Neural progenitor cell (in vitro differentiated cells): ENCODE results near the gene RASSF3. TPM values are rescaled to one million over a fixed set of nuclear protein-coding genes. Genes with fewer than 3 reads are reported as not detected.

Source experiments
- DNase-seq: peaks from one replicate; pipeline ENCODE4 v3.0.0-alpha.2; 2016; ENCODE audit warnings: low spot score
- H2AFZ ChIP-seq: fragments of 200-600 bp; sonication (generic); replicated peaks from 2 replicates; pipeline ENCODE4 v1.6.1; 2016; ENCODE audit warnings: antibody characterized with exemption
- H3F3A ChIP-seq: fragments of 200-600 bp; sonication (generic); 2 replicates; pipeline ENCODE4 v1.6.1; 2016; ENCODE audit warnings: antibody characterized with exemption, low read depth
- H3K27ac ChIP-seq: fragments of 200-600 bp; sonication (generic); 2 replicates; pipeline ENCODE4 v1.5.1; 2016; ENCODE audit warnings: mild to moderate bottlenecking
- H3K27me3 ChIP-seq: fragments of 200-600 bp; sonication (generic); 2 replicates; pipeline ENCODE4 v1.6.1; 2016; ENCODE audit warnings: mild to moderate bottlenecking, moderate library complexity
- H3K36me3 ChIP-seq: fragments of 200-600 bp; sonication (generic); 2 replicates; pipeline ENCODE4 v1.5.1; 2016
- H3K4me1 ChIP-seq: fragments of 200-600 bp; sonication (generic); 2 replicates; pipeline ENCODE4 v1.6.1; 2016; ENCODE audit warnings: mixed run types
- H3K4me2 ChIP-seq: fragments of 200-600 bp; sonication (generic); 2 replicates; pipeline ENCODE4 v1.6.1; 2016
- H3K4me3 ChIP-seq: fragments of 200-600 bp; sonication (generic); 2 replicates; pipeline ENCODE4 v1.5.1; 2016
- H3K79me2 ChIP-seq: fragments of 200-600 bp; sonication (generic); 2 replicates; pipeline ENCODE4 v1.6.1; 2016; ENCODE audit warnings: low read depth
- H3K9ac ChIP-seq: fragments of 200-600 bp; sonication (generic); 2 replicates; pipeline ENCODE4 v1.6.1; 2016
- H3K9me3 ChIP-seq: fragments of 200-600 bp; sonication (generic); 2 replicates; pipeline ENCODE4 v1.5.1; 2016; ENCODE audit warnings: low read depth
- H4K20me1 ChIP-seq: fragments of 200-600 bp; sonication (generic); 2 replicates; pipeline ENCODE4 v1.6.1; 2016; ENCODE audit warnings: low read depth
- H3K27ac Mint-ChIP-seq: 3 replicates; pipeline ENCODE4 v1.8.0; 2021; ENCODE audit warnings: mixed read lengths
- H3K27me3 Mint-ChIP-seq: 2 replicates; pipeline ENCODE4 v1.8.0; 2022; ENCODE audit warnings: low read depth, mild to moderate bottlenecking, inconsistent platforms, moderate library complexity, mixed read lengths; ENCODE audit not compliant: insufficient read depth
- H3K36me3 Mint-ChIP-seq: 3 replicates; pipeline ENCODE4 v1.8.0; 2021; ENCODE audit warnings: mixed read lengths
- H3K4me1 Mint-ChIP-seq: 3 replicates; pipeline ENCODE4 v1.8.0; 2021; ENCODE audit warnings: mixed read lengths
- H3K4me3 Mint-ChIP-seq: 3 replicates; pipeline ENCODE4 v1.8.0; 2021; ENCODE audit warnings: mild to moderate bottlenecking, moderate library complexity, mixed read lengths
- H3K9me3 Mint-ChIP-seq: 3 replicates; pipeline ENCODE4 v1.8.0; 2020; ENCODE audit warnings: mixed read lengths
- EZH2 ChIP-seq: fragments of 200-600 bp; sonication (generic); IDR thresholded peaks from 2 replicates; pipeline ENCODE4 v1.6.1; 2017; ENCODE audit warnings: antibody characterized with exemption, mild to moderate bottlenecking, moderate library complexity
- EZH2phosphoT487 ChIP-seq: fragments of 200-600 bp; sonication (generic); IDR thresholded peaks from 2 replicates; pipeline ENCODE4 v1.6.1; 2017; ENCODE audit warnings: antibody characterized with exemption
- total RNA-seq: library from RNA; depleted of rRNA; stranded (reverse); fragments of >200 nt; gene quantifications from 2 replicates; pipeline ENCODE4 v1.2.3, GENCODE V29; 2015; ENCODE audit warnings: low replicate concordance
- TF ChIP-seq, protein P1 (sequence below): fragments of 200-600 bp; sonication (generic); IDR thresholded peaks from 2 replicates; pipeline ENCODE4 v1.5.1; 2017; ENCODE audit warnings: antibody characterized with exemption, mild to moderate bottlenecking

The RASSF3 gene
- total RNA-seq, 1 donor from 2014 or later, result 14.5 TPM

DNA sequence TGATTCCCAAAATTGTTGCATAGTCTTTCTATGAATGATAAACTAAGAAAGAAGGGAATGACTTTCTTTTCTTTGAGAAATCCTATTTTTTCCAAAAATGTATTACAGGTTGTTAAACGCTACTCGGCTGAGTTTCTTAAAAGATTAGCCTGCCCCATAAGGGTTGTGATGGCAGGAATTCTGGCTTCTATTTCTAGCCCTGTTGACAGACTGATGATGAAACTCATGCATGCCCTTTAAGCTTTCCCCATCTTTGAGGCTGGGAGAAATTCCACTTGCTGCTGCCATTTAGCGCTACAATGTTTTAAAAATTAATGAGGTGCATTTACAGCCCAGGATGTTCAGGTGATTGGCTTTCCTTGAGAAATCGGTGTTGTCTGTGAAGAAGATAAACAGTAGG lies 33.2 kb upstream of the RASSF3 start:
- Histone ChIP-seq H3K27ac (no peak overlapping the region), H3K79me2 (no peaks in the 10 kb centered on the region), H4K20me1 (no peaks in the 10 kb centered on the region), H3K36me3 (no peaks in the 10 kb centered on the region), H3K4me3 (no peak overlapping the region), H3K4me1 (no peaks in the 10 kb centered on the region), H3F3A (no peaks in the 10 kb centered on the region), H3K27me3 (no peaks in the 10 kb centered on the region), H3K9me3 (no peaks in the 10 kb centered on the region), H3K9ac (no peak overlapping the region), H2AFZ (no peak overlapping the region), H3K4me2 (no peak overlapping the region)
- Mint-ChIP-seq H3K27me3 (peaks cover 5% of the 10 kb centered on the region), H3K36me3 (no peaks in the 10 kb centered on the region), H3K4me3 (no peak overlapping the region), H3K4me1 (peaks cover 1% of the 10 kb centered on the region), H3K27ac (no peak overlapping the region), H3K9me3 (peaks cover 20% of the 10 kb centered on the region)
- no peak for TF ChIP-seq EZH2phosphoT487
- TF ChIP-seq, protein P1, sequence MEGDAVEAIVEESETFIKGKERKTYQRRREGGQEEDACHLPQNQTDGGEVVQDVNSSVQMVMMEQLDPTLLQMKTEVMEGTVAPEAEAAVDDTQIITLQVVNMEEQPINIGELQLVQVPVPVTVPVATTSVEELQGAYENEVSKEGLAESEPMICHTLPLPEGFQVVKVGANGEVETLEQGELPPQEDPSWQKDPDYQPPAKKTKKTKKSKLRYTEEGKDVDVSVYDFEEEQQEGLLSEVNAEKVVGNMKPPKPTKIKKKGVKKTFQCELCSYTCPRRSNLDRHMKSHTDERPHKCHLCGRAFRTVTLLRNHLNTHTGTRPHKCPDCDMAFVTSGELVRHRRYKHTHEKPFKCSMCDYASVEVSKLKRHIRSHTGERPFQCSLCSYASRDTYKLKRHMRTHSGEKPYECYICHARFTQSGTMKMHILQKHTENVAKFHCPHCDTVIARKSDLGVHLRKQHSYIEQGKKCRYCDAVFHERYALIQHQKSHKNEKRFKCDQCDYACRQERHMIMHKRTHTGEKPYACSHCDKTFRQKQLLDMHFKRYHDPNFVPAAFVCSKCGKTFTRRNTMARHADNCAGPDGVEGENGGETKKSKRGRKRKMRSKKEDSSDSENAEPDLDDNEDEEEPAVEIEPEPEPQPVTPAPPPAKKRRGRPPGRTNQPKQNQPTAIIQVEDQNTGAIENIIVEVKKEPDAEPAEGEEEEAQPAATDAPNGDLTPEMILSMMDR, result no peak
- no peak for TF ChIP-seq EZH2
- DNase-seq, result no peak

DNA sequence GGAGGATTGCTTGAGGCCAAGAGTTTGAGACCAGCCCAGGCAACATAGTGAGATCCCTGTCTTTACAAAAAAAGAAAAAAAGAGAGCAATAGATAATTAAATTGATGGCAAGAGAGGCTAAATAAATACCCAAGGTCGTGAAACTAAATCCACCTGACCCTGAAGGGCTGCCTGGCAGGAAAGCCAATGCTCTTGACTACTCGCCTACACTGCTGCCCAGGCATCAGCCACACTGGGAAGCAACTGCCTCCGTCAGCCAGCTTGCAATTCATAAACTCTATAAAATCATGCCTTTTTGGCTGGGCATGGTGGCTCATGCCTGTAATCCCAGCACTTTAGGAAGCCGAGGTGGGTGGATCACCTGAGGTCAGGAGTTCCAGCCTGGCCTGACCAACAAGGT lies 31.7 kb upstream of the RASSF3 start:
- Histone ChIP-seq H3F3A (no peaks in the 10 kb centered on the region), H3K9ac (no peak overlapping the region), H3K36me3 (no peaks in the 10 kb centered on the region), H3K4me1 (peaks cover 11% of the 10 kb centered on the region), H3K9me3 (no peaks in the 10 kb centered on the region), H3K27ac (no peak overlapping the region), H2AFZ (no peak overlapping the region), H3K4me3 (no peak overlapping the region), H3K27me3 (no peaks in the 10 kb centered on the region), H4K20me1 (no peaks in the 10 kb centered on the region), H3K4me2 (no peak overlapping the region), H3K79me2 (no peaks in the 10 kb centered on the region)
- Mint-ChIP-seq H3K9me3 (peaks cover 15% of the 10 kb centered on the region), H3K4me3 (peak overlapping the region; percentile 48), H3K27me3 (peaks cover 5% of the 10 kb centered on the region), H3K4me1 (peaks cover 16% of the 10 kb centered on the region), H3K36me3 (no peaks in the 10 kb centered on the region), H3K27ac (peak overlapping the region; percentile 29)
- no peak for DNase-seq
- TF ChIP-seq, protein P1, result no peak
- TF ChIP-seq EZH2phosphoT487, result no peak
- no peak for TF ChIP-seq EZH2

DNA sequence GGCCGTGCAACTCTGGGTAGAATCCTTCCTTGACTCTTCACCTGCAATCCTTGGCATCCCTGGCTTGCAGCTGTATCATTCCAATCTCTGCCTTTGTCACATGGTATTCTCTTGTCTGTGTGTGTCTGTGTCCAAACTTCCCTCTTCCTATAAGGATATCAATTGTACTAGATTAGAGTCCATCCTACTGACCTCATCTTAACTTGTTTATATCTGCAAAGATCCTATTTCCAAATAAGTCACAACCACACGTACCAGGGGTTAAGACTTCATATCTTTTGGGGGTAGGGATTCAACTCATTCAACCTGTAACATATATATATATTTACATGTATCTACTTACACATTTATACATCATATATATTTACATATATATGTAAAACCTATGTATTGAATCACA lies 29.6 kb upstream of the RASSF3 start:
- Mint-ChIP-seq H3K9me3 (no peaks in the 10 kb centered on the region), H3K27me3 (peaks cover 5% of the 10 kb centered on the region), H3K36me3 (no peaks in the 10 kb centered on the region), H3K27ac (no peak overlapping the region), H3K4me1 (peaks cover 29% of the 10 kb centered on the region), H3K4me3 (no peak overlapping the region)
- TF ChIP-seq EZH2 (no peak), EZH2phosphoT487 (no peak)
- TF ChIP-seq, protein P1, result no peak
- H3K27ac ChIP-seq, result no peak overlapping the region
- H2AFZ ChIP-seq, result no peak overlapping the region
- no peaks in the 10 kb centered on the region for H3K9me3 ChIP-seq
- no peak overlapping the region for H3K9ac ChIP-seq
- H3K79me2 ChIP-seq, result no peaks in the 10 kb centered on the region
- H3F3A ChIP-seq, result no peaks in the 10 kb centered on the region
- no peaks in the 10 kb centered on the region for H4K20me1 ChIP-seq
- no peak overlapping the region for H3K4me3 ChIP-seq
- peaks cover 13% of the 10 kb centered on the region for H3K4me1 ChIP-seq
- no peaks in the 10 kb centered on the region for H3K27me3 ChIP-seq
- DNase-seq, result no peak
- no peaks in the 10 kb centered on the region for H3K36me3 ChIP-seq
- no peak overlapping the region for H3K4me2 ChIP-seq
